SK-N-SH (cell line): ENCODE data around the gene WASF2.

Experiments used
- CTCF ChIP-seq: fragments of 200-600 bp; sonication (generic); IDR thresholded peaks from 2 replicates; pipeline ENCODE4 v1.6.1; 2017; ENCODE audit warnings: antibody characterized with exemption, mild to moderate bottlenecking, moderate library complexity
- EP300 ChIP-seq, 2 experiments: IDR thresholded peaks; 2 replicates each; pipeline versions ENCODE4 v1.4.0 to v1.6.1; 2012; ENCODE audit warnings: borderline replicate concordance in 1 of 2, low read depth in 1 of 2, low read length in 1 of 2
- EZH2phosphoT487 ChIP-seq: fragments of 200-600 bp; sonication (generic); IDR thresholded peaks from 2 replicates; pipeline ENCODE4 v1.6.1; 2017; ENCODE audit warnings: low read depth, mixed run types, mild to moderate bottlenecking, antibody characterized with exemption, moderate library complexity, borderline replicate concordance
- FOSL2 ChIP-seq: IDR thresholded peaks from 2 replicates; pipeline ENCODE4 v1.4.0; 2012; ENCODE audit warnings: low read depth, mild to moderate bottlenecking, moderate library complexity, borderline replicate concordance
- FOXJ3 ChIP-seq: sonication (generic); formaldehyde crosslinking; IDR thresholded peaks from 2 replicates; pipeline ENCODE4 v1.5.1; 2020; ENCODE audit warnings: mild to moderate bottlenecking, missing genetic modification reagents
- MEF2A ChIP-seq: IDR thresholded peaks from 2 replicates; pipeline ENCODE4 v1.4.0; 2012; ENCODE audit warnings: low read depth, borderline replicate concordance
- MXI1 ChIP-seq: IDR thresholded peaks from 2 replicates; pipeline ENCODE4 v1.6.1; 2012; ENCODE audit warnings: mild to moderate bottlenecking, low read depth, low read length, improper control_type of control experiment
- NFIC ChIP-seq: IDR thresholded peaks from 2 replicates; pipeline ENCODE4 v1.4.0; 2012; ENCODE audit warnings: borderline replicate concordance
- POLR2AphosphoS5 ChIP-seq: IDR thresholded peaks from 2 replicates; pipeline ENCODE4 v1.6.1; 2012; ENCODE audit warnings: low read depth, low read length
- USF1 ChIP-seq: IDR thresholded peaks from 2 replicates; pipeline ENCODE4 v1.4.0; 2012; ENCODE audit warnings: low read depth, borderline replicate concordance
- TF ChIP-seq, protein P1 (sequence below): IDR thresholded peaks from 2 replicates; pipeline ENCODE4 v1.6.1; 2012; ENCODE audit warnings: mild to moderate bottlenecking, low read depth, low read length, moderate library complexity
- TF ChIP-seq, protein P2 (sequence below): IDR thresholded peaks from 2 replicates; pipeline ENCODE4 v1.4.0; 2012; ENCODE audit warnings: low read depth

DNA sequence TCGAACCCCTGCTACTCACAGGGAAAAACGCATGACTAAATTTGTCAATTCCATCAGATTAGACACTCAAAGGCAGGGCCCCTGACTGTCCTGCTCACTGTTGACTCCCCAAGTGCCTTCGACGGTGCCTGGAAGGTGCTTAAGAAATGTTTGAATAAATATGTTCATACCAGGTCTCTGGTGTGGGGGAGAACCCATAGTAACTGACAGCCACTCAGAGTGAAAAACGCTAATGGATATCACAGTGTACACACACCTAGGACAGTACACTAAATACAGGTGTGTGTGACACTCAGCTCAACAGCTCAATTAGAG, 39.7 kb upstream of the WASF2 start:
- TF ChIP-seq CTCF (no peak), EZH2phosphoT487 (no peak), MXI1 (no peak), FOSL2 (no peak), EP300 (IDR thresholded peaks at IDR 0.05; ENCODE audit: borderline replicate concordance in 1 of 2, low read depth in 1 of 2, low read length in 1 of 2) (no peak), NFIC (no peak), MEF2A (no peak), FOXJ3 (no peak), USF1 (no peak), POLR2AphosphoS5 (no peak)
- TF ChIP-seq, protein P1, sequence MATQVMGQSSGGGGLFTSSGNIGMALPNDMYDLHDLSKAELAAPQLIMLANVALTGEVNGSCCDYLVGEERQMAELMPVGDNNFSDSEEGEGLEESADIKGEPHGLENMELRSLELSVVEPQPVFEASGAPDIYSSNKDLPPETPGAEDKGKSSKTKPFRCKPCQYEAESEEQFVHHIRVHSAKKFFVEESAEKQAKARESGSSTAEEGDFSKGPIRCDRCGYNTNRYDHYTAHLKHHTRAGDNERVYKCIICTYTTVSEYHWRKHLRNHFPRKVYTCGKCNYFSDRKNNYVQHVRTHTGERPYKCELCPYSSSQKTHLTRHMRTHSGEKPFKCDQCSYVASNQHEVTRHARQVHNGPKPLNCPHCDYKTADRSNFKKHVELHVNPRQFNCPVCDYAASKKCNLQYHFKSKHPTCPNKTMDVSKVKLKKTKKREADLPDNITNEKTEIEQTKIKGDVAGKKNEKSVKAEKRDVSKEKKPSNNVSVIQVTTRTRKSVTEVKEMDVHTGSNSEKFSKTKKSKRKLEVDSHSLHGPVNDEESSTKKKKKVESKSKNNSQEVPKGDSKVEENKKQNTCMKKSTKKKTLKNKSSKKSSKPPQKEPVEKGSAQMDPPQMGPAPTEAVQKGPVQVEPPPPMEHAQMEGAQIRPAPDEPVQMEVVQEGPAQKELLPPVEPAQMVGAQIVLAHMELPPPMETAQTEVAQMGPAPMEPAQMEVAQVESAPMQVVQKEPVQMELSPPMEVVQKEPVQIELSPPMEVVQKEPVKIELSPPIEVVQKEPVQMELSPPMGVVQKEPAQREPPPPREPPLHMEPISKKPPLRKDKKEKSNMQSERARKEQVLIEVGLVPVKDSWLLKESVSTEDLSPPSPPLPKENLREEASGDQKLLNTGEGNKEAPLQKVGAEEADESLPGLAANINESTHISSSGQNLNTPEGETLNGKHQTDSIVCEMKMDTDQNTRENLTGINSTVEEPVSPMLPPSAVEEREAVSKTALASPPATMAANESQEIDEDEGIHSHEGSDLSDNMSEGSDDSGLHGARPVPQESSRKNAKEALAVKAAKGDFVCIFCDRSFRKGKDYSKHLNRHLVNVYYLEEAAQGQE, result no peak
- TF ChIP-seq, protein P2, sequence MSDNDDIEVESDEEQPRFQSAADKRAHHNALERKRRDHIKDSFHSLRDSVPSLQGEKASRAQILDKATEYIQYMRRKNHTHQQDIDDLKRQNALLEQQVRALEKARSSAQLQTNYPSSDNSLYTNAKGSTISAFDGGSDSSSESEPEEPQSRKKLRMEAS, result no peak
